NT2/D1 (cell line): ENCODE results near the gene NIBAN1.

ENCODE experiments used
- SUZ12 ChIP-seq: IDR thresholded peaks from 2 replicates; pipeline ENCODE4 v1.6.1; 2011; ENCODE audit not compliant: insufficient read length, insufficient read depth; ENCODE audit errors: extremely low read depth
- YY1 ChIP-seq: IDR thresholded peaks from 2 replicates; pipeline ENCODE4 v1.6.1; 2011; ENCODE audit not compliant: insufficient read length, insufficient read depth
- ZNF274 ChIP-seq: IDR thresholded peaks from 2 replicates; pipeline ENCODE4 v1.6.1; 2011; ENCODE audit warnings: mild to moderate bottlenecking, low read depth, low read length

DNA sequence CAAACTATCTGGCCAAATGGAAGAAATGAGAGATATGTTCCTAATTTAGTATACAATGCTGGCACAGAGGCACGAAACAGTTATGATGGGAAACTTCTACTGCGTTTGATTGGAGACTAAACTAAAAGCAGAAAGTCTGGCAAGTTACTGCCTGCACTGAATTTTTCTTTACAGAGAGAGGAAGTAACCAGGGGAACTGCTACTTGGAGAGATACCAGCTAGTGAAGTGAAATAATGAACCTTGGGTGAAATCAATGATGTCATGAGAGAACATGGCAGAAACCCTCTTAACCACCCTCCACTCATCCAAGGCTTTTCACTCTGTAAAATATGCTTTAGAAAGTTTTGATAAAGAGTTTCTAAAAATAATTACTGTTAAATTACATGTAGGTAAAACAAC lies 29.3 kb downstream of the NIBAN1 start:
- TF ChIP-seq YY1 (no peak), ZNF274 (no peak), SUZ12 (no peak)
